ENCODE results near the gene MTCL1.

DNA sequence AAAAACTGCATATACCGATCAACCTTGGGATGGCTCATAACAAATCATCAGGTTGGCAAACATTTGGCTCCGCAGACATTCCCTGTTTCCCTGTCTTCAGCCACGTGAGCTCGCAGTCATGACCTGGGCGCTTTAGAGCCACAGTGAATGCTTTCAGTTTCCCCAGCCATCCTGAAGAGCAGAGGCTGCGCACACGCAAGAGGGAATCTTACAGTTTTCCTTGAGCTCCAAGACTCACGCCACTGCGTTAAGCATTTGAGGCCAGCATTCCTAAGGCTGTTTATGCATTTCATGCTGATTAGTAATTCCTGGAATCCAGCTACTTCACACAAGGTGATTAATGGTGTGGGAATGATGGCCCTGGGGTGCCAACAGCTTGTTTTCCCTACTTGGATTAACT lies 95.1 kb downstream of the MTCL1 start:
- TF ChIP-seq CTCF (IDR thresholded peaks at IDR 0.05; ENCODE audit: poor library complexity) (no peak), EZH2 (IDR thresholded peaks at IDR 0.05; ENCODE audit: borderline replicate concordance) (no peak), EZH2phosphoT487 (IDR thresholded peaks at IDR 0.05; ENCODE audit: low read depth, severe bottlenecking, unreplicated experiment) (no peak)

Data from hepatocyte (in vitro differentiated cells).